HFFc6 (cell line): ENCODE measurements around the gene GBX1. TPM values are rescaled to one million over a fixed set of nuclear protein-coding genes. Genes with fewer than 3 reads are reported as not detected.

ENCODE experiments used
- DNase-seq: peaks from one replicate; pipeline ENCODE4 v3.0.0-alpha.2; 2018
- H3K27ac Mint-ChIP-seq: 2 replicates; pipeline ENCODE4 v1.8.0; 2020; ENCODE audit warnings: mild to moderate bottlenecking, mixed read lengths
- H3K27me3 Mint-ChIP-seq: 2 replicates; pipeline ENCODE4 v1.8.0; 2021; ENCODE audit warnings: mild to moderate bottlenecking, moderate library complexity, mixed read lengths; ENCODE audit not compliant: insufficient read depth
- H3K36me3 Mint-ChIP-seq: 2 replicates; pipeline ENCODE4 v1.8.0; 2021; ENCODE audit warnings: low read depth, mixed read lengths
- H3K4me1 Mint-ChIP-seq: 2 replicates; pipeline ENCODE4 v1.8.0; 2020; ENCODE audit warnings: low read depth, mixed read lengths
- H3K4me3 Mint-ChIP-seq: 2 replicates; pipeline ENCODE4 v1.8.0; 2020; ENCODE audit warnings: mild to moderate bottlenecking, moderate library complexity, mixed read lengths
- H3K9me3 Mint-ChIP-seq: 2 replicates; pipeline ENCODE4 v1.8.0; 2020; ENCODE audit warnings: mild to moderate bottlenecking, mixed read lengths
- CTCF ChIP-seq: fragments of 200-600 bp; sonication (generic); IDR thresholded peaks from 2 replicates; pipeline ENCODE4 v1.5.0; 2021; ENCODE audit warnings: antibody characterized with exemption, mild to moderate bottlenecking
- total RNA-seq, 6 experiments: library from RNA; stranded (reverse); fragmentation: NEBNext Ultra II Directional; extraction: Animal tissue kit (Norgen Biotek cat#: 25700); gene quantifications; 2 replicates in 1 of 6; 3 replicates in 5 of 6; pipeline ENCODE4 v1.2.3, GENCODE V29; 2021

GBX1 gene
- total RNA-seq, 6 experiments from 2014 or later = not detected

- peaks cover 11% of the 10 kb centered on the region for H3K36me3 Mint-ChIP-seq
- no peak within 1 kb of the TSS for H3K4me3 Mint-ChIP-seq
- no peak within 1 kb of the TSS for H3K27ac Mint-ChIP-seq
- no peak for DNase-seq
- no peaks in the 10 kb centered on the region for H3K9me3 Mint-ChIP-seq
- no peak for TF ChIP-seq CTCF
- peaks cover 16% of the 10 kb centered on the region for H3K27me3 Mint-ChIP-seq
- no peaks in the 10 kb centered on the region for H3K4me1 Mint-ChIP-seq
These were observed 42.8 kb upstream of the GBX1 start, which contains the start of gene H2BK1 for GRCh38 chr7:151210087-151210854. H2BK1 (minus strand) TSS chr7:151210488; CDS start chr7:151210318, 170 bp downstream.

GRCh38 chr7:151209588-151209987 lies 42.1 kb upstream of the GBX1 start:
- no peak for DNase-seq
- peaks cover 6% of the 10 kb centered on the region; the same call in 1 of the 2 replicates for H3K36me3 Mint-ChIP-seq
- no peaks in the 10 kb centered on the region for H3K9me3 Mint-ChIP-seq
- no peaks in the 10 kb centered on the region for H3K4me1 Mint-ChIP-seq
- H3K4me3 Mint-ChIP-seq = no peak overlapping the region
- peaks cover 21% of the 10 kb centered on the region for H3K27me3 Mint-ChIP-seq
- no peak for TF ChIP-seq CTCF
- no peak overlapping the region for H3K27ac Mint-ChIP-seq

- H3K9me3 Mint-ChIP-seq = no peaks in the 10 kb centered on the region
- no peak for DNase-seq
- no peak overlapping the region for H3K4me3 Mint-ChIP-seq
- H3K4me1 Mint-ChIP-seq = no peaks in the 10 kb centered on the region
- TF ChIP-seq CTCF = no peak
- peaks cover 5% of the 10 kb centered on the region; the same call in 1 of the 2 replicates for H3K36me3 Mint-ChIP-seq
- H3K27ac Mint-ChIP-seq = no peak overlapping the region
- peaks cover 27% of the 10 kb centered on the region for H3K27me3 Mint-ChIP-seq
These were observed 40.9 kb upstream of the GBX1 start for GRCh38 chr7:151208253-151208862.

- Mint-ChIP-seq H3K36me3 (no peaks in the 10 kb centered on the region), H3K27me3 (peaks cover 32% of the 10 kb centered on the region), H3K27ac (no peak overlapping the region), H3K4me1 (no peaks in the 10 kb centered on the region), H3K9me3 (no peaks in the 10 kb centered on the region), H3K4me3 (no peak overlapping the region)
- no peak for DNase-seq
- TF ChIP-seq CTCF = no peak
These were observed 40.3 kb upstream of the GBX1 start for GRCh38 chr7:151207804-151208203.

- TF ChIP-seq CTCF = no peak
- no peak for DNase-seq
- H3K4me1 Mint-ChIP-seq = no peaks in the 10 kb centered on the region
- H3K36me3 Mint-ChIP-seq = no peaks in the 10 kb centered on the region
- H3K4me3 Mint-ChIP-seq = no peak overlapping the region
- no peak overlapping the region for H3K27ac Mint-ChIP-seq
- H3K27me3 Mint-ChIP-seq = peaks cover 37% of the 10 kb centered on the region
- H3K9me3 Mint-ChIP-seq = no peaks in the 10 kb centered on the region
These were observed 39.8 kb upstream of the GBX1 start for GRCh38 chr7:151207315-151207714.
